Coronary artery (tissue), 2 donors: ENCODE results near the gene KRT34.

Source experiments
- DNase-seq: peaks from one replicate; pipeline ENCODE4 v3.0.0-alpha.2; 2017; ENCODE audit warnings: low spot score
- H3K27ac ChIP-seq, 2 donors: fragments of 200-600 bp; sonication (generic); one replicate each; pipeline ENCODE4 v1.5.1; 2016 to 2019
- H3K4me3 ChIP-seq: fragments of 200-600 bp; sonication (generic); 2 replicates; pipeline ENCODE4 v1.5.1; 2016; ENCODE audit warnings: mild to moderate bottlenecking, moderate library complexity
- CTCF ChIP-seq: fragments of 200-600 bp; sonication (generic); IDR thresholded peaks from one replicate; pipeline ENCODE4 v1.5.1; 2019; ENCODE audit warnings: antibody characterized with exemption

KRT34 gene

DNA sequence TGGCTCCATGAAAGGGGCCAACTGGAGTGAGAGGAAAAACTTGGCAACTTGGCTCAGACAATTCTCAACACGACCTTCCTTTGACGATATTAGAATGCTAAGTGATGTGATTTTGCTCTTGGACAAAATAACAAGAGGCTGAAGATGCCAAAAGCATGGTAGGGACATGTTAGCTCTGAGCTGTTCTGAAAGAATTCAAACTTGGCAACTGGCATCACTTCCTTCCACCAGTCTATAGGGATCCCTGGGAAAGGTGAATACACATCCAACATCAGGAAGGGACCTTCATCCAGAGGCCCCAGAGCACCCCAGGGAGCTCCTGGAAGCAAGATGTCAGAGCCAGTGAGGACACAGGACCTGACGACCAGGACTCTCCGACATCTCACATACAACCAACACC lies 38.0 kb upstream of the KRT34 start:
- no peak for TF ChIP-seq CTCF
- DNase-seq = no peak
- Histone ChIP-seq H3K27ac (no peak overlapping the region), H3K4me3 (no peak overlapping the region)

DNA sequence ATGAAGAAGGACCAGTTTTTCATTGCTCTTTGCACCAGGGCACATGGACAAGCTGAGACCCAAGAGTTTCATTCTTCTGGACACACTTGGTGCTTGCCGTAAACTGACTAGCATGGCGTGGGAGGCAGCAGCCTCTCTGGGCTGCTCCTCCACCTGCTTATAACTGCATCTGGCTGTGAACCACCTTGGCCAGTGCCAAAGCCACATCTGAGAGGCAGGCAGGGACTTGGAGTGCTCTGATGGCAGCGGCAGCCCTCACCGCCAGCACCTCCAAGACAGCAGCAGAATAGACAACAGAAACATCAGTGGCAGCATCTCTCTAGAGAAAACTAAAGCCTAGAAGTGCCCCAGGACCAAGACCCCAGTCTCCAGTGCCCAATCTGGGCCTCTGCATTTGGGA lies 37.6 kb upstream of the KRT34 start:
- H3K27ac ChIP-seq = no peak overlapping the region
- DNase-seq = no peak
- no peak for TF ChIP-seq CTCF
- H3K4me3 ChIP-seq = no peak overlapping the region

GRCh38 chr17:41418116-41418860 lies 36.2 kb upstream of the KRT34 start:
- DNase-seq = no peak

DNA sequence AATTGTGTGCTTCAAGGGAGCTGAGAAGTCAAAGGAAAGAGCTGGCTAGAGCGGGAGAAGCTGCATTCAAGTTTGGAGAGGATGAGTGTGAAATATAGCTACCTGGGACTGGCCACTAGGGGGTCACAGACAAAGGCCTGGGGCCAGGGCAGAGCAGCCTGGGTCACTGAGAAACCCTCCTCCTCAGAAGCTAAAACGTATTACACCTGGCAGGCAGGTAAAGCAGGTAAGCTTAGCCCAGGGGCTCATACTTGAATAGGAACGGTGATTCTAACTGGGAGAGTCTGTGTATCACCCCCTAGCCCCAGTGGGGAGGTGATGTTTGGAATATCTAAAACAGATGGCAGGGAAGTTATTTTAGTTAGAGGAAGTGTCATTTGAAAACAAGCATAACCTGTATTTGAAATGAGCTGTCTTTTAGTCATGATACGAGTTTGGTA lies 35.5 kb upstream of the KRT34 start:
- no peak for TF ChIP-seq CTCF
- H3K27ac ChIP-seq = no peak overlapping the region
- DNase-seq = no peak

More at GRCh38 chr17:41418116-41418860, 36.2 kb upstream of the KRT34 start:
- Histone ChIP-seq H3K27ac (no peak overlapping the region), H3K4me3 (no peak overlapping the region)
- TF ChIP-seq CTCF = no peak

DNA sequence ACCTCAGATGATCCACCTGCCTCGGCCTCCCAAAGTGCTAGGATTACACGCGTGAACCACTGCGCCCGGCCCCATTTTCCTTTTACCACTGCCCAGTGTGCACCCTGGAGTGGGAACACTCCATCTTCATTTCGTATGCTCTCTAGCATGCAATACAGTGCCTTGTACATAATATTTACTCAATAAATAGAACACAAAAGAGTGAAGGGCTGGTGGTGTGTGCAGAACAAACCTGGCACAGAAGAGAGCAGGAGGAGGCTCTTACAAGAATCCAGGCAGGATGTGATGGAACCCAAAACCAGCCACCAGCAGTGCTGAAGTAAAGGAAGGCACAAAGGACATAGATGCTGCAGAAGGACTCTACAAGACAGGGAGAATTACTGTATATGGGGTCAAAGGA lies 35.0 kb upstream of the KRT34 start:
- no peak for DNase-seq
- TF ChIP-seq CTCF = no peak
- no peak overlapping the region for H3K27ac ChIP-seq
- no peak overlapping the region for H3K4me3 ChIP-seq

More for the DNA sequence above, 35.5 kb upstream of the KRT34 start:
- no peak overlapping the region for H3K4me3 ChIP-seq

DNA sequence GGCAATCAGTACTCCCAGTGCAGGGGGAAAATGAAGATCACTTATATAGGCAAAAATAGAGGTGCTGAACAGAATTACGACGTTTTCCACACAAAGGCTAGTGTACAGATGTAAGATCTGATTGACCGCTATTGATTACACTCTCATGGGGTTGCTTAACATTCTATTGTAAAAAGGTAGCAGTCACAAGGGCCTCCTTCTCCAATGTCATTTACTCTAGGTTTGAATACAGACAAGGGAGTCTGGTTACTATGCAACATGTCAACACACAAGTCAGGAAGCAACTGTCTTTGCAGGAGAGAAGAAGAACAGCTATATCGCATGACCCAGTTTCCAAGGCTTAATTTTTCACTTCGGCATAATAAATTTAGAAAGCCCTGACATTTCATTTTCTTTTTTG lies 34.4 kb upstream of the KRT34 start:
- H3K27ac ChIP-seq = no peak overlapping the region
- DNase-seq = no peak
- TF ChIP-seq CTCF = no peak
- H3K4me3 ChIP-seq = no peak overlapping the region

GRCh38 chr17:41415833-41416335 lies 33.8 kb upstream of the KRT34 start:
- no peak for TF ChIP-seq CTCF
- H3K4me3 ChIP-seq = no peak overlapping the region
- no peak overlapping the region for H3K27ac ChIP-seq
- DNase-seq = no peak
